Suprapubic skin (tissue), 4 donors: ENCODE results near the gene RIBC2. TPM values are rescaled to one million over a fixed set of nuclear protein-coding genes. Genes with fewer than 3 reads are reported as not detected.

ENCODE experiments used
- DNase-seq, 2 donors: peaks; one replicate each; pipeline ENCODE4 v3.0.0-alpha.2; 2019; ENCODE audit warnings: low spot score in 2 of 2
- H3K27ac ChIP-seq: fragments of 200-600 bp; sonication (generic); one replicate; pipeline ENCODE4 v1.5.1; 2019
- H3K27me3 ChIP-seq: fragments of 200-600 bp; sonication (generic); one replicate; pipeline ENCODE4 v1.5.1; 2019
- H3K36me3 ChIP-seq: fragments of 200-600 bp; sonication (generic); one replicate; pipeline ENCODE4 v1.5.1; 2019
- H3K4me1 ChIP-seq: fragments of 200-600 bp; sonication (generic); one replicate; pipeline ENCODE4 v1.5.1; 2019
- H3K4me3 ChIP-seq: fragments of 200-600 bp; sonication (generic); one replicate; pipeline ENCODE4 v1.5.1; 2019; ENCODE audit warnings: mild to moderate bottlenecking
- H3K9me3 ChIP-seq: fragments of 200-600 bp; sonication (generic); one replicate; pipeline ENCODE4 v1.5.1; 2019
- CTCF ChIP-seq, 2 donors: fragments of 200-600 bp in 1 of 2; fragments of 450-650 bp in 1 of 2; sonication (generic) in 1 of 2; IDR thresholded peaks; one replicate each; pipeline ENCODE4 v1.5.1; 2016 to 2019; ENCODE audit warnings: antibody characterized with exemption in 2 of 2, mild to moderate bottlenecking in 1 of 2, moderate library complexity in 1 of 2
- EP300 ChIP-seq: sonication (generic); formaldehyde crosslinking; IDR thresholded peaks from one replicate; pipeline ENCODE4 v1.6.1; 2017; ENCODE audit warnings: antibody characterized with exemption
- POLR2A ChIP-seq, 2 donors: fragments of 450-650 bp; IDR thresholded peaks; one replicate each; pipeline ENCODE4 v1.6.1; 2017; ENCODE audit warnings: antibody characterized with exemption in 2 of 2, mild to moderate bottlenecking in 2 of 2, moderate library complexity in 2 of 2
- POLR2AphosphoS5 ChIP-seq, 3 donors: sonication (generic); formaldehyde crosslinking; IDR thresholded peaks; one replicate each; pipeline ENCODE4 v1.6.1; 2017; ENCODE audit warnings: antibody characterized with exemption in 3 of 3
- WGBS: methylation state at CpG from one replicate; pipeline ENCODE4 v1.1.5; 2018; 5-methylcytosine and 5-hydroxymethylcytosine counted together
- total RNA-seq, 4 donors: library from RNA; depleted of rRNA; stranded (reverse); fragments of >200 nt; gene quantifications; one replicate each; pipeline ENCODE4 v1.1.0, GENCODE V29; 2016

The RIBC2 gene
- total RNA-seq, 4 donors from 2014 or later, result 0.30 to 5.7 TPM; not detected in 2

- Histone ChIP-seq H3K27me3 (no peaks in the 10 kb centered on the region), H3K4me3 (no peak overlapping the region), H3K36me3 (no peaks in the 10 kb centered on the region), H3K27ac (no peak overlapping the region), H3K4me1 (peaks cover 5% of the 10 kb centered on the region), H3K9me3 (no peaks in the 10 kb centered on the region)
- DNase-seq, result no peak
- TF ChIP-seq CTCF (IDR thresholded peaks at IDR 0.05) (no peak), POLR2A (IDR thresholded peaks at IDR 0.05) (no peak), POLR2AphosphoS5 (IDR thresholded peaks at IDR 0.05) (no peak)
- 53% methylated on average over 3 of the region's 3 CpGs for WGBS
These were observed 11.0 kb upstream of the RIBC2 start for GRCh38 chr22:45402466-45402985.

DNA sequence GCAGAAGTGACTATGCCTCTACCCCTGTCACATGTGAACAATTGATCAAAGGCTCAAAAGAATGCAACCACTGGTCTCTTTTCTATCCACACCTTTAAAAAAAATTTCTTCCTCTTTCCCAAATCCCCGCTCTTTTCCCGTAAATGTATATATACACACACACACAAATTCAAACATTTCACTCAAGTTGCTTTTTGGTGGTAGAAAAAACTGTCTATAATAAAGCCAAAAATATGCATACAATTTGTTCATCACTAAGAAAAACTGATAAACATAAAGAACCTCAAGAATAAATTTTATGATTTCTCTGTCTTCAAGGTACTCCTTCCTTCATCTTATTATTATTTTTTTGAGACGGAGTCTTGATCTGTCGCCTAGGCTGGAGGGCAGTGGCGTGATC lies 5.7 kb upstream of the RIBC2 start:
- Histone ChIP-seq H3K4me3 (no peak overlapping the region), H3K4me1 (no peaks in the 10 kb centered on the region), H3K9me3 (no peaks in the 10 kb centered on the region), H3K27ac (no peak overlapping the region), H3K27me3 (no peaks in the 10 kb centered on the region), H3K36me3 (no peaks in the 10 kb centered on the region)
- TF ChIP-seq CTCF (IDR thresholded peaks at IDR 0.05), result no peak
- TF ChIP-seq EP300, result no peak
- no peak for TF ChIP-seq POLR2AphosphoS5 (IDR thresholded peaks at IDR 0.05)
- no peak for TF ChIP-seq POLR2A (IDR thresholded peaks at IDR 0.05)
- 95% methylated on average over 5 of the region's 5 CpGs for WGBS
- DNase-seq, result no peak

DNA sequence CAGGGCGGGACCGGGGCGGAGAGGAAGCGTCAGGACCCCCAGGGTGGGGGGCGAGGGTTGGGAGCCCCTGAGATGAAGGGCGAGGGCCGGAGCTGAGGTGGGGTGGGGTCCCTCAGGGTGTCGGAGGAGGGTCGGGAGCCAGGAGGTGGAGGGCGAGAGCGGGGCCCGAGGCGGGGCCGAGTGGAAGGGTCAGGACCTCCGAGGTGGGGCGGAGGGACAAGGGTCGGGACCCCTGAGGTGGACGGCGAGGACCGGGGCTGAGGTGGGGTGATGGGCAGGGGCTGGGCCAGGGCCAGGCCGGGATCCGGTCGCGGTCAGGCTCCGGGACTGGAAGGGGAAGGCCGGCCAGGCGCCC lies 503 bp upstream of the RIBC2 start:
- no peaks in the 10 kb centered on the region for H3K27me3 ChIP-seq
- no peak for DNase-seq
- peak overlapping the region; percentile 45 for H3K4me3 ChIP-seq
- no peak overlapping the region for H3K27ac ChIP-seq
- no peaks in the 10 kb centered on the region for H3K36me3 ChIP-seq
- 93% methylated on average over 26 of the region's 27 CpGs for WGBS
- no peaks in the 10 kb centered on the region for H3K9me3 ChIP-seq
- H3K4me1 ChIP-seq, result peaks cover 13% of the 10 kb centered on the region
- TF ChIP-seq POLR2A (IDR thresholded peaks at IDR 0.05) (no peak), POLR2AphosphoS5 (IDR thresholded peaks at IDR 0.05) (no peak), EP300 (no peak), CTCF (IDR thresholded peaks at IDR 0.05) (no peak)

- no peaks in the 10 kb centered on the region for H3K36me3 ChIP-seq
- no peaks in the 10 kb centered on the region for H3K27me3 ChIP-seq
- TF ChIP-seq CTCF (IDR thresholded peaks at IDR 0.05), result no peak
- TF ChIP-seq EP300, result no peak
- TF ChIP-seq POLR2A (IDR thresholded peaks at IDR 0.05), result no peak
- TF ChIP-seq POLR2AphosphoS5 (IDR thresholded peaks at IDR 0.05), result no peak
- H3K4me3 ChIP-seq, result no peak overlapping the region
- no peaks in the 10 kb centered on the region for H3K9me3 ChIP-seq
- peak in 1 of 2 donors; percentile 78 for DNase-seq
- WGBS, result 93% methylated on average over 16 of the region's 16 CpGs
- no peak overlapping the region for H3K27ac ChIP-seq
- H3K4me1 ChIP-seq, result peaks cover 10% of the 10 kb centered on the region
These were observed 4.7 kb downstream of the RIBC2 start for GRCh38 chr22:45418056-45418769.

GRCh38 chr22:45418770-45419138 lies 5.3 kb downstream of the RIBC2 start:
- Histone ChIP-seq H3K36me3 (no peaks in the 10 kb centered on the region), H3K9me3 (no peaks in the 10 kb centered on the region), H3K27me3 (no peaks in the 10 kb centered on the region), H3K27ac (no peak overlapping the region), H3K4me3 (no peak overlapping the region), H3K4me1 (peaks cover 6% of the 10 kb centered on the region)
- WGBS, result 97% methylated on average over 6 of the region's 6 CpGs
- DNase-seq, result no peak
- TF ChIP-seq POLR2AphosphoS5 (IDR thresholded peaks at IDR 0.05), result no peak
- TF ChIP-seq CTCF (IDR thresholded peaks at IDR 0.05), result no peak
- no peak for TF ChIP-seq POLR2A (IDR thresholded peaks at IDR 0.05)
- no peak for TF ChIP-seq EP300
